ENCODE data around the gene TRIM51.
"Not testable (repeated sequence)": the region's sequence is repeated elsewhere in the genome, so short reads cannot be mapped to it uniquely, and the experiment has no call there.

DNA sequence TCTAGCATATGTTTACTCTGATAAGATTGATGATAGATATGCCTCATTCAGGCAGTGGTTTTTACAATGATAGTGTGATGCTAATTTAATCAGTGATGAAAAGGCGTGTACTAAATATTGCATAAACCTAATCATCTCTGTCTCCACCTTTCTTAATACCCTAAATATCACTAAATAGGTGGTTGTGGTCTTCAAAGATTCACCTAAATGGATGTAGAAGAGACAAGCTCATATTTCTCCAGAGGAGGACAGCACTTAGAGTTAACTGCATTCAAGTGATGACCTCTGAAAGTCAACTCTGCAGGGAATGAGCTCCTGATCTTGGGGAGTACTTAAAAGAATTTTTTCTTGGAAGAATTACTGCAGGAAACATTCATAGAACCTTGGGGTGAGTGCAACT is at the start of gene TRIM51:
- TF ChIP-seq, protein P1, sequence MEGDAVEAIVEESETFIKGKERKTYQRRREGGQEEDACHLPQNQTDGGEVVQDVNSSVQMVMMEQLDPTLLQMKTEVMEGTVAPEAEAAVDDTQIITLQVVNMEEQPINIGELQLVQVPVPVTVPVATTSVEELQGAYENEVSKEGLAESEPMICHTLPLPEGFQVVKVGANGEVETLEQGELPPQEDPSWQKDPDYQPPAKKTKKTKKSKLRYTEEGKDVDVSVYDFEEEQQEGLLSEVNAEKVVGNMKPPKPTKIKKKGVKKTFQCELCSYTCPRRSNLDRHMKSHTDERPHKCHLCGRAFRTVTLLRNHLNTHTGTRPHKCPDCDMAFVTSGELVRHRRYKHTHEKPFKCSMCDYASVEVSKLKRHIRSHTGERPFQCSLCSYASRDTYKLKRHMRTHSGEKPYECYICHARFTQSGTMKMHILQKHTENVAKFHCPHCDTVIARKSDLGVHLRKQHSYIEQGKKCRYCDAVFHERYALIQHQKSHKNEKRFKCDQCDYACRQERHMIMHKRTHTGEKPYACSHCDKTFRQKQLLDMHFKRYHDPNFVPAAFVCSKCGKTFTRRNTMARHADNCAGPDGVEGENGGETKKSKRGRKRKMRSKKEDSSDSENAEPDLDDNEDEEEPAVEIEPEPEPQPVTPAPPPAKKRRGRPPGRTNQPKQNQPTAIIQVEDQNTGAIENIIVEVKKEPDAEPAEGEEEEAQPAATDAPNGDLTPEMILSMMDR (IDR thresholded peaks at IDR 0.05): not testable (repeated sequence)
- not testable (repeated sequence) for TF ChIP-seq EP300 (IDR thresholded peaks at IDR 0.05); POLR2A (IDR thresholded peaks at IDR 0.05; ENCODE audit: low read depth); POLR2AphosphoS5 (IDR thresholded peaks at IDR 0.05)
